SK-N-SH (cell line): ENCODE measurements around the gene MAPRE2. TPM values are rescaled to one million over a fixed set of nuclear protein-coding genes. Genes with fewer than 3 reads are reported as not detected.

Experiments
- CTCF ChIA-PET: fragments of 300-600, 350-600 bp; formaldehyde crosslinking; extraction: SDS; loops from one replicate; lab custom pipeline; 2021; lab: Yijun Ruan, JAX
- POLR2A ChIA-PET: fragments of 350-600 bp; sonication (Branson Sonifier 250); formaldehyde crosslinking; extraction: SDS; loops from one replicate; lab custom pipeline; 2020; ENCODE audit warnings: antibody characterized with exemption, inconsistent platforms; lab: Yijun Ruan, JAX
- DNase-seq: peaks from one replicate; pipeline ENCODE4 v3.0.0; 2012
- H2AFZ ChIP-seq: fragments of 200-600 bp; sonication (generic); 2 replicates; pipeline ENCODE4 v1.8.1; 2016; ENCODE audit warnings: antibody characterized with exemption, mild to moderate bottlenecking, low read depth
- H3F3A ChIP-seq: fragments of 200-600 bp; sonication (generic); replicated peaks from 2 replicates; pipeline ENCODE3; 2016; ENCODE audit warnings: antibody characterized with exemption, mild to moderate bottlenecking; ENCODE audit not compliant: insufficient read depth
- H3K27ac ChIP-seq, 2 experiments: fragments of 200-500 bp in 1 of 2; fragments of 200-600 bp in 1 of 2; sonication (Bioruptor generic) in 1 of 2; sonication (generic), shearing (Covaris generic) in 1 of 2; 2 replicates each; pipeline versions ENCODE4 v1.5.1 to v1.6.1; 2014 to 2016; ENCODE audit warnings: low read depth in 2 of 2, inconsistent platforms in 1 of 2, low read length in 1 of 2, mild to moderate bottlenecking in 1 of 2, mixed read lengths in 1 of 2
- H3K27me3 ChIP-seq: fragments of 200-600 bp; sonication (generic), shearing (Covaris generic); 2 replicates; pipeline ENCODE4 v1.6.1; 2016; ENCODE audit warnings: mixed run types; ENCODE audit not compliant: insufficient read depth
- H3K36me3 ChIP-seq, 2 experiments: fragments of 200-500 bp in 1 of 2; fragments of 200-600 bp in 1 of 2; sonication (Bioruptor generic) in 1 of 2; sonication (generic) in 1 of 2; replicated peaks in 1 of 2; 2 replicates each; pipeline versions ENCODE3 to v1.5.1; 2014 to 2016; ENCODE audit warnings: low read length in 1 of 2, mild to moderate bottlenecking in 1 of 2; ENCODE audit not compliant: insufficient read depth in 2 of 2, control insufficient read depth in 1 of 2
- H3K4me1 ChIP-seq, 2 experiments: fragments of 200-500 bp in 1 of 2; fragments of 200-600 bp in 1 of 2; sonication (Bioruptor generic) in 1 of 2; sonication (generic), shearing (Covaris generic) in 1 of 2; 2 replicates each; pipeline versions ENCODE4 v1.5.1 to v1.6.1; 2014 to 2016; ENCODE audit warnings: low read depth in 1 of 2, low read length in 1 of 2, mixed run types in 1 of 2; ENCODE audit not compliant: insufficient read depth in 2 of 2, control insufficient read depth in 1 of 2
- H3K4me2 ChIP-seq: fragments of 200-600 bp; sonication (generic), shearing (Covaris generic); 2 replicates; pipeline ENCODE4 v1.6.1; 2017; ENCODE audit warnings: mixed run types
- H3K4me3 ChIP-seq, 2 experiments: fragments of 200-500 bp in 1 of 2; fragments of 200-600 bp in 1 of 2; sonication (Bioruptor generic) in 1 of 2; sonication (generic), shearing (Covaris generic) in 1 of 2; 2 replicates each; pipeline versions ENCODE4 v1.5.1 to v1.8.1; 2014 to 2016; ENCODE audit warnings: low read depth in 2 of 2, inconsistent platforms in 1 of 2, low read length in 1 of 2, mild to moderate bottlenecking in 1 of 2, mixed read lengths in 1 of 2, moderate library complexity in 1 of 2
- H3K79me2 ChIP-seq: fragments of 200-600 bp; sonication (generic); 2 replicates; pipeline ENCODE4 v1.8.1; 2017; ENCODE audit warnings: mild to moderate bottlenecking; ENCODE audit not compliant: insufficient read depth
- H3K9ac ChIP-seq: fragments of 200-600 bp; sonication (generic); 2 replicates; pipeline ENCODE4 v1.6.1; 2017; ENCODE audit warnings: mixed run types
- H3K9me2 ChIP-seq: fragments of 200-600 bp; sonication (generic); 2 replicates; pipeline ENCODE4 v1.6.1; 2017; ENCODE audit warnings: mixed run types
- H3K9me3 ChIP-seq: fragments of 200-600 bp; sonication (generic); 2 replicates; pipeline ENCODE4 v1.6.1; 2017; ENCODE audit warnings: mixed run types, mild to moderate bottlenecking, moderate library complexity
- H4K20me1 ChIP-seq: fragments of 200-600 bp; sonication (generic); 2 replicates; pipeline ENCODE4 v1.6.1; 2017; ENCODE audit warnings: mild to moderate bottlenecking, mixed run types; ENCODE audit not compliant: insufficient read depth
- CTCF ChIP-seq: fragments of 200-600 bp; sonication (generic); IDR thresholded peaks from 2 replicates; pipeline ENCODE4 v1.6.1; 2017; ENCODE audit warnings: antibody characterized with exemption, mild to moderate bottlenecking, moderate library complexity
- EP300 ChIP-seq, 2 experiments: IDR thresholded peaks; 2 replicates each; pipeline versions ENCODE4 v1.4.0 to v1.6.1; 2012; ENCODE audit warnings: borderline replicate concordance in 1 of 2, low read depth in 1 of 2, low read length in 1 of 2
- EZH2phosphoT487 ChIP-seq: fragments of 200-600 bp; sonication (generic); IDR thresholded peaks from 2 replicates; pipeline ENCODE4 v1.6.1; 2017; ENCODE audit warnings: low read depth, mixed run types, mild to moderate bottlenecking, antibody characterized with exemption, moderate library complexity, borderline replicate concordance
- FOXJ3 ChIP-seq: sonication (generic); formaldehyde crosslinking; IDR thresholded peaks from 2 replicates; pipeline ENCODE4 v1.5.1; 2020; ENCODE audit warnings: mild to moderate bottlenecking, missing genetic modification reagents
- GATA2 ChIP-seq: sonication (generic); formaldehyde crosslinking; IDR thresholded peaks from 2 replicates; pipeline ENCODE4 v1.5.0; 2020; ENCODE audit warnings: mild to moderate bottlenecking, missing genetic modification reagents
- MXI1 ChIP-seq: IDR thresholded peaks from 2 replicates; pipeline ENCODE4 v1.6.1; 2012; ENCODE audit warnings: mild to moderate bottlenecking, low read depth, low read length, improper control_type of control experiment
- RAD21 ChIP-seq: IDR thresholded peaks from 2 replicates; pipeline ENCODE4 v1.6.1; 2012; ENCODE audit warnings: mild to moderate bottlenecking, low read length
- RXRA ChIP-seq: IDR thresholded peaks from 2 replicates; pipeline ENCODE4 v1.4.0; 2012; ENCODE audit warnings: low read depth, mild to moderate bottlenecking, borderline replicate concordance
- TAF1 ChIP-seq: IDR thresholded peaks from 2 replicates; pipeline ENCODE4 v1.6.1; 2012; ENCODE audit warnings: low read depth, mild to moderate bottlenecking, low read length, moderate library complexity, borderline replicate concordance
- TCF12 ChIP-seq: IDR thresholded peaks from 2 replicates; pipeline ENCODE4 v1.4.0; 2012
- TEAD4 ChIP-seq: IDR thresholded peaks from 2 replicates; pipeline ENCODE4 v1.4.0; 2012; ENCODE audit warnings: mild to moderate bottlenecking, borderline replicate concordance; ENCODE audit not compliant: insufficient read depth
- ZBTB33 ChIP-seq: IDR thresholded peaks from 2 replicates; pipeline ENCODE4 v1.4.0; 2012; ENCODE audit warnings: low read depth, borderline replicate concordance
- WGBS: methylation state at CpG from one replicate; pipeline ENCODE4 v1.1.6; 2017; ENCODE audit warnings: low lambda C conversion rate; 5-methylcytosine and 5-hydroxymethylcytosine counted together
- polyA plus RNA-seq, 3 experiments: library from polyadenylated mRNA; depleted of rRNA; stranded (reverse); fragments of >200 nt; gene quantifications; 2 replicates each; pipeline ENCODE4 v1.2.3, GENCODE V29; 2012
- TF ChIP-seq, protein P1 (sequence below): IDR thresholded peaks from 2 replicates; pipeline ENCODE4 v1.4.0; 2012; ENCODE audit warnings: low read depth, borderline replicate concordance
- TF ChIP-seq, protein P2 (sequence below): IDR thresholded peaks from 2 replicates; pipeline ENCODE4 v1.6.1; 2012; ENCODE audit warnings: mild to moderate bottlenecking, low read depth, low read length, moderate library complexity

MAPRE2 gene
- polyA plus RNA-seq, 1 of the 3 experiments (the other 2 are of a cell fraction) = 11.5 TPM

GRCh38 chr18:35117951-35118411 is 76.8 kb downstream of the MAPRE2 start:
- ChIA-PET POLR2A (no interaction called here), CTCF (no interaction called here)
- no peaks in the 10 kb centered on the region for H3K79me2 ChIP-seq
- DNase-seq = no peak
- no peak overlapping the region for H2AFZ ChIP-seq
- H3K4me1 ChIP-seq = peaks cover 4 to 28% of the 10 kb centered on the region in 2 experiments; a peak in 3 of 4 replicates
- 91% methylated on average over 5 of the region's 7 CpGs for WGBS
- H3K9me3 ChIP-seq = no peaks in the 10 kb centered on the region
- no peak overlapping the region for H3K9ac ChIP-seq
- no peaks in the 10 kb centered on the region for H3F3A ChIP-seq
- no peaks in the 10 kb centered on the region for H3K27me3 ChIP-seq
- no peak overlapping the region for H3K4me3 ChIP-seq
- H3K9me2 ChIP-seq = no peaks in the 10 kb centered on the region
- H3K4me2 ChIP-seq = peak overlapping the region; percentile 31; the same call in 1 of the 2 replicates
- TF ChIP-seq TCF12 (no peak), ZBTB33 (no peak), MXI1 (no peak), GATA2 (CRISPR knock-in tag) (no peak), EZH2phosphoT487 (no peak)
- TF ChIP-seq, protein P1, sequence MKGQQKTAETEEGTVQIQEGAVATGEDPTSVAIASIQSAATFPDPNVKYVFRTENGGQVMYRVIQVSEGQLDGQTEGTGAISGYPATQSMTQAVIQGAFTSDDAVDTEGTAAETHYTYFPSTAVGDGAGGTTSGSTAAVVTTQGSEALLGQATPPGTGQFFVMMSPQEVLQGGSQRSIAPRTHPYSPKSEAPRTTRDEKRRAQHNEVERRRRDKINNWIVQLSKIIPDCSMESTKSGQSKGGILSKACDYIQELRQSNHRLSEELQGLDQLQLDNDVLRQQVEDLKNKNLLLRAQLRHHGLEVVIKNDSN = peak; percentile 31; the same call in 1 of the 2 replicates
- TF ChIP-seq, all 33 proteins: peak for 1
- Histone ChIP-seq H3K36me3 (no peaks in the 10 kb centered on the region), H4K20me1 (no peaks in the 10 kb centered on the region), H3K27ac (peak overlapping the region; percentile 53 to 71)

DNA sequence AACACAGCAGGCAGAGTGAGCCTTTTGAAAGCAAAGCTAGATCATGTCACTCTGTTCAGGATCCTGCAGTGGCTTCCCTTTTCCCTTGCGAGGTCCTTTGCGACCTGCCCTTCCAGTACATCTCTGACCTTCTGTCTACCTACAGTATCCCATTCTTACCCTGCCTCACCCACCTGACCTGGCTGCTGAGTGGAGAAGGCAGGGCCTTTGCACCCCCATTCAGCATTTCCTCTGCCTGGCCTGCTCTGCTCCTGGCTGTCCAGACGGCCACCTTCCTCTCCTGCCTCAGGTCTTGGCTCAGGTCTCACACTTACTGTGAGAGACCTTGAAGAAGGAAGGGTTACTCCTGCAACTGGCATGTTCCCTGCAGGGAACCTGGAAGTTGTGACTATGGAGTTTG is 77.4 kb downstream of the MAPRE2 start:
- WGBS = 93% methylated on average over 3 of the region's 3 CpGs
- Histone ChIP-seq H3K27me3 (no peaks in the 10 kb centered on the region), H3K4me3 (no peak overlapping the region), H3K79me2 (no peaks in the 10 kb centered on the region), H3F3A (no peaks in the 10 kb centered on the region), H3K9me2 (no peaks in the 10 kb centered on the region), H4K20me1 (no peaks in the 10 kb centered on the region), H3K9ac (no peak overlapping the region), H2AFZ (no peak overlapping the region), H3K4me1 (peaks cover 4 to 32% of the 10 kb centered on the region in 2 experiments; a peak in 3 of 4 replicates), H3K4me2 (peak overlapping the region; percentile 31; the same call in 1 of the 2 replicates), H3K9me3 (no peaks in the 10 kb centered on the region), H3K27ac (peak overlapping the region; percentile 53 to 71; a peak in 3 of 4 replicates), H3K36me3 (no peaks in the 10 kb centered on the region)
- CTCF ChIA-PET = interaction anchor here (1.5 kb wide), 1 partner anchor 78 kb away, joined by 3 read pairs; the partner anchor contains the start of gene MAPRE2
- DNase-seq = no peak
- POLR2A ChIA-PET = no interaction called here
- TF ChIP-seq RXRA (no peak), TEAD4 (no peak), CTCF (no peak), ZBTB33 (no peak), RAD21 (no peak), EP300 (IDR thresholded peaks at IDR 0.05; ENCODE audit: borderline replicate concordance in 1 of 2, low read depth in 1 of 2, low read length in 1 of 2) (no peak), TAF1 (no peak), GATA2 (CRISPR knock-in tag) (no peak), FOXJ3 (CRISPR knock-in tag) (no peak), TCF12 (no peak)
- TF ChIP-seq, protein P2, sequence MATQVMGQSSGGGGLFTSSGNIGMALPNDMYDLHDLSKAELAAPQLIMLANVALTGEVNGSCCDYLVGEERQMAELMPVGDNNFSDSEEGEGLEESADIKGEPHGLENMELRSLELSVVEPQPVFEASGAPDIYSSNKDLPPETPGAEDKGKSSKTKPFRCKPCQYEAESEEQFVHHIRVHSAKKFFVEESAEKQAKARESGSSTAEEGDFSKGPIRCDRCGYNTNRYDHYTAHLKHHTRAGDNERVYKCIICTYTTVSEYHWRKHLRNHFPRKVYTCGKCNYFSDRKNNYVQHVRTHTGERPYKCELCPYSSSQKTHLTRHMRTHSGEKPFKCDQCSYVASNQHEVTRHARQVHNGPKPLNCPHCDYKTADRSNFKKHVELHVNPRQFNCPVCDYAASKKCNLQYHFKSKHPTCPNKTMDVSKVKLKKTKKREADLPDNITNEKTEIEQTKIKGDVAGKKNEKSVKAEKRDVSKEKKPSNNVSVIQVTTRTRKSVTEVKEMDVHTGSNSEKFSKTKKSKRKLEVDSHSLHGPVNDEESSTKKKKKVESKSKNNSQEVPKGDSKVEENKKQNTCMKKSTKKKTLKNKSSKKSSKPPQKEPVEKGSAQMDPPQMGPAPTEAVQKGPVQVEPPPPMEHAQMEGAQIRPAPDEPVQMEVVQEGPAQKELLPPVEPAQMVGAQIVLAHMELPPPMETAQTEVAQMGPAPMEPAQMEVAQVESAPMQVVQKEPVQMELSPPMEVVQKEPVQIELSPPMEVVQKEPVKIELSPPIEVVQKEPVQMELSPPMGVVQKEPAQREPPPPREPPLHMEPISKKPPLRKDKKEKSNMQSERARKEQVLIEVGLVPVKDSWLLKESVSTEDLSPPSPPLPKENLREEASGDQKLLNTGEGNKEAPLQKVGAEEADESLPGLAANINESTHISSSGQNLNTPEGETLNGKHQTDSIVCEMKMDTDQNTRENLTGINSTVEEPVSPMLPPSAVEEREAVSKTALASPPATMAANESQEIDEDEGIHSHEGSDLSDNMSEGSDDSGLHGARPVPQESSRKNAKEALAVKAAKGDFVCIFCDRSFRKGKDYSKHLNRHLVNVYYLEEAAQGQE = no peak
